HG03103 (cell line): ENCODE measurements around the gene ILF3.
"Not testable (repeated sequence)": the region's sequence is repeated elsewhere in the genome, so short reads cannot be mapped to it uniquely, and the experiment has no call there.

Experiments used
- ATAC-seq: cut with Tn5 transposase; IDR thresholded peaks from one replicate; pipeline ENCODE4 v1.9.1; 2021; ENCODE audit warnings: low read depth; ENCODE audit not compliant: unreplicated experiment

The ILF3 gene

GRCh38 chr19:10670876-10671804 lies 17.0 kb downstream of the ILF3 start:
- ATAC-seq: no peak

DNA sequence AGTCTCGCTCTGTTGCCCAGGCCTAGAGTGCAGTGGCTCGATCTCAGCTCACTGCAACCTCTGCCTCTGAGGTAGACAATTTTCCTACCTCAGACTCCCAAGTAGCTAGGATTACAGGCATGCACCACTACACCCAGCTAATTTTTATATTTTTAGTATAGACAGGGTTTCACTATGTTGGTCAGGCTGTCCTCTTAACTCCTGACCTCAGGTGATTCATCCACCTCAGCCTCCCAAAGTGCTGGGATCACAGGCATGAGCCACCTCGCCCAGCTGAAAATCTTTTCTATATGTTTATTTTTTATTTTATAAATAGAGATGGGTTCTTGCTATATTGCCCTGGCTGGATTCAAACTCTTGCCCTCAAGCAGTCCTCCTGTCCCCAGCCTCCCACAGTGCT lies 17.8 kb downstream of the ILF3 start:
- ATAC-seq: not testable (repeated sequence)

GRCh38 chr19:10675214-10675613 lies 21.1 kb downstream of the ILF3 start:
- not testable (repeated sequence) for ATAC-seq

- ATAC-seq: no peak
Observed at GRCh38 chr19:10677751-10678150, 23.6 kb downstream of the ILF3 start.

DNA sequence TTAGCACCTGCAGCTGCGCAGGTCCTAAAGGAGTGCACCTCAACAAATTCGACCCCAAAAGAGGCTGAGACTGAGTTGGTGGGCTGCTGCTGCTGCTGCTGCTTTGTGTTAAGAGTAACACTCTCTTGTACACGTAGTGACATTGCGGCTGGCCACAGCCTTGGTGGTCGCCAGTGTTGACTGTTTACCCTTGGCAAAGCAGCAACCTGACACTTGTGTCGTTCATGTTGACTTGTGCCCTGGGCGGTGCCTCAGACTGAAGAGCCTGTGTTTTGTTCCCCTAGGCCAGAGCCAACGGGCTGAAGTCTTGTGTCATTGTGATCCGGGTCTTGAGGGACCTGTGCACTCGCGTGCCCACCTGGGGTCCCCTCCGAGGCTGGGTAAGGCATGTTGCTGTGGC lies 24.7 kb downstream of the ILF3 start:
- ATAC-seq: no peak

DNA sequence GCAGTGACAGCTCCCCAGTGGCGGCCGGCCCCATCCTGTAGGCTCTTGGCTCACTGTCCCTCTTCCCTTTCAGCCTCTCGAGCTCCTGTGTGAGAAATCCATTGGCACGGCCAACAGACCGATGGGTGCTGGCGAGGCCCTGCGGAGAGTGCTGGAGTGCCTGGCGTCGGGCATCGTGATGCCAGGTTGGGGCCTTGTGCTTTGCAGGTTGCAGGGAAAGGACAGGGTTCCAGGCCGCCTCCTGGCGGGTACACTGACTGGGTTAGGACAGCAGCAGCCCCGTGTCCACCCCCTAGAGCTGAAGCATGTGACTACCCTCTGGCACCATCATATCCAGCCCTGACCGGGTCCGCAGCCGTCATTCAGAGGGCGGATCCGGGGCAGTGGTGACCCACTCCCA lies 25.6 kb downstream of the ILF3 start:
- no peak for ATAC-seq

DNA sequence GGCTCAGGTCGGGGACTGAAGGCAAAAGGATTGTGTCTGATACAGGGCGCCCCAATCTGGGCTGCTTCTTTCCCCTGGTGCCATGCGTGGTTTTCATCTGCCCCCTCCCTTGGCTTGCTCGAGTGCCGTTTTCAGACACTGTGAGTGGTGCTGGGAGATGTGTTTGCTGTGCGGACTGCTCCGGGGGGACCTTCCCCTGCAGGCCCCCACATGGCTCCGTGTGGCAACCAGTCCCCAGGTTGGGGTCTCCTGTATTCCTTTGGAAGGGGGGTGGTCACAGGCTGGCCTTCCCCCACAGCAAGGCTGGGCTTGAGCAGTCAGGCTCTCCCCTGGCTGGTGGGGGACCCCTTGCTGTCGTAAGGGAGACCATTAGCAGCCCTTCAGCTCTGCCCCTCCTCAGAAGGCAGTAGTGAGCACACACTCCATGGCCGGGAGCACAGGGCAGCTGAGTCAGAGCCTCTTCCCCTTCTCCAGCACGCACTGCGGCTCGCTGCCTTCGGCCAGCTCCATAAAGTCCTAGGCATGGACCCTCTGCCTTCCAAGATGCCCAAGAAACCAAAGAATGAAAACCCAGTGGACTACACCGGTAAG lies 26.5 kb downstream of the ILF3 start:
- ATAC-seq: no peak

GRCh38 chr19:10681658-10682057 lies 27.5 kb downstream of the ILF3 start:
- no peak for ATAC-seq

DNA sequence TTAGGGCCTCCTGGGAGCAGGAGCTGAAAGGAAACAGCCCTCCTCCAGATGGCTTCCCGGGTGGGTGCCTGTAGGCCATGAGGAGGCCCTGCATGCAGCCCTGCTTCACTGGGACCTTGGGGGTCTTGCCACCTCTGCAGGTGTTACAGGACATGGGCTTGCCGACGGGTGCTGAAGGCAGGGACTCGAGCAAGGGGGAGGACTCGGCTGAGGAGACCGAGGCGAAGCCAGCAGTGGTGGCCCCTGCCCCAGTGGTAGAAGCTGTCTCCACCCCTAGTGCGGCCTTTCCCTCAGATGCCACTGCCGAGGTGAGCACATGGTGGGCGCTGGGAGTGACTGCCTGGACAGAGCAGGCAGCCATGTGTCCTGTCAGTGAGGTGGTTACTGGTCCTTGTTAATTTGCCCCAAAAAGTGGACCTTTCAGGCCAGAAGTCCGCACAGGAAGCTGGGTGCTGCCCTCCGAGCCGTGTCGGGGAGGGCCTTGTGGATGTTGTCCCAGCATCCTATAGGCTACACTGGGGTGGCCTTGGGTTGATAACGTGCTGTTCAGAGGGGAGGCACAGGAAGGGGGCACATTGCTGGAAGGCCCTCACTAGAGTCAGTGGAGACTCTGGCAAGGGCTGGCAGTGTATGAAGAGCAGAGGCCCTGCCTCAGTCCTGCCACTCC lies 28.4 kb downstream of the ILF3 start:
- no peak for ATAC-seq

DNA sequence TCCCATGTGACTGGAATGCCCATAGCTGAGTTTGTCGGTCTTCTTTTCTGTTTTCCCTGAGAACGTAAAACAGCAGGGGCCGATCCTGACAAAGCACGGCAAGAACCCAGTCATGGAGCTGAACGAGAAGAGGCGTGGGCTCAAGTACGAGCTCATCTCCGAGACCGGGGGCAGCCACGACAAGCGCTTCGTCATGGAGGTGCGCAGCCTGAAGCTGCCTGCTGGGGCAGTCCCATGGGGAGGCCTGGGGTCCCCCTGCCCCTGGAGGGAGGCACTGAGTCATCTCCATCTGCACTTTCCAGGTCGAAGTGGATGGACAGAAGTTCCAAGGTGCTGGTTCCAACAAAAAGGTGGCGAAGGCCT lies 28.9 kb downstream of the ILF3 start:
- ATAC-seq: no peak

GRCh38 chr19:10683582-10683981 lies 29.4 kb downstream of the ILF3 start:
- ATAC-seq: no peak

GRCh38 chr19:10685210-10685609 lies 31.1 kb downstream of the ILF3 start:
- no peak for ATAC-seq

- no peak for ATAC-seq
Observed at GRCh38 chr19:10686193-10686592, 32.0 kb downstream of the ILF3 start.

DNA sequence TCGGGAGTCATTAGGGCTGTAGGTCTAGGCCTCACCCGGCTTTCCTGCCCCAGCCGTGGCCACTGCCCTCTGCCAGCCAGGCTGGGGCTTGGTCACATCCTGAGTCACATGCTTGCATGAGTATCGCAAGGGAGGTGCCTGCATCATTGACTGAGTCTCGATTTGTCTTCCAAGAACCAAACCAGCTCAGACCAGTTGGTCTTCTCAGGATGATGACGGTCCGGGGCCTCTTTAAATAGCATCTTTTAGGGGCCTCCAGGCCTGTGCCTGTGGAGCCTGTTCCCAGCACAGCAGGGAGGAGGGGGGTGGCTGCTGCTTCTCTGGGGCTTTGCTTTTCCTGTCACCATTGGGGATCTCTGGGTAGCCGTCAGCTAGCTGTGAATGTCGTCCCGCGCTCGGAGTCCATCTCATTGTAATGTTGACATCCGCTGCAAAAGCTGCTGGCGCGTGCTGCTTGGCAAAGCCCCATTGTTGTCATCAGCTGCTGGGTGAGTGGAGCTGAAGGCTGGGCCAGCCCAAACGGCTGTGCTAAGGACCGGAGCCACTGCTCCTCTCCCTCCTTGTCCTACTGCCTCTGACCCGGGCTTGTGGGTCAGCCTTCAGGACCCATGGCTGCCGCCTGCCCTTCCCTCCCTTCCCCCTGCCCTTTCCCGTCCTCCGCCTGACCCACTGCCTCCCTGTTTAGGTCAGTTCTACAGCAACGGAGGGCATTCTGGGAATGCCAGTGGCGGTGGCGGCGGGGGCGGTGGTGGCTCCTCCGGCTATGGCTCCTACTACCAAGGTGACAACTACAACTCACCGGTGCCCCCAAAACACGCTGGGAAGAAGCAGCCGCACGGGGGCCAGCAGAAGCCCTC lies 32.7 kb downstream of the ILF3 start:
- ATAC-seq: no peak

- ATAC-seq: no peak
Observed at GRCh38 chr19:10687518-10688288, 33.6 kb downstream of the ILF3 start.

DNA sequence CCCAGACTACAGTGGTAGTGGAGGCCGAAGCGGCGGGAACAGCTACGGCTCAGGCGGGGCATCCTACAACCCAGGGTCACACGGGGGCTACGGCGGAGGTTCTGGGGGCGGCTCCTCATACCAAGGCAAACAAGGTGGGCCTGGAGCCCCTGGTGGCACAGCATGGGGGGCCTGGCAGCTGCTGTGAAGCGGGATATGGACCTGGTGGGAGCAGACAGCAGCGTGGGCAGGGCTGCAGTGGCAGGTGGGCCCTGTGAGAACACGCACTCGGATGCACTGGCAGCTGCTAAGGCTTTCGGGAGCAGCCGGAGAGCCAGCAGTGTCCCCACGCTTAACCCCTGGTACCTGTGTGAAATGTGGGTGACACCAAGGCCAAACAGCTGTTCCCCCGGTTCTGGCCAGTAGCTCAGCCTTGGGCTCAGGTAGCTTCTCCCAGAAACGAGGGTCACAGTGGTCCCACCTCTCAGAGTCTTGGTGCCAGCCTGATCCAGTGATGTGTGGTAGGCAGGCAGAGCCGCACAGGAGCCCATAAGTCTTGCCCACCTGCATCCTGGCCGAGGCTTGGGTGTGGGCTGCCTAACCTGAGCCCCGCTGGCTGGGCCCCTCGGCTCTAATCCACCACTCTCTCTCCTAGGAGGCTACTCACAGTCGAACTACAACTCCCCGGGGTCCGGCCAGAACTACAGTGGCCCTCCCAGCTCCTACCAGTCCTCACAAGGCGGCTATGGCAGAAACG lies 34.6 kb downstream of the ILF3 start:
- no peak for ATAC-seq

GRCh38 chr19:10690341-10690781 lies 36.2 kb downstream of the ILF3 start:
- no peak for ATAC-seq

DNA sequence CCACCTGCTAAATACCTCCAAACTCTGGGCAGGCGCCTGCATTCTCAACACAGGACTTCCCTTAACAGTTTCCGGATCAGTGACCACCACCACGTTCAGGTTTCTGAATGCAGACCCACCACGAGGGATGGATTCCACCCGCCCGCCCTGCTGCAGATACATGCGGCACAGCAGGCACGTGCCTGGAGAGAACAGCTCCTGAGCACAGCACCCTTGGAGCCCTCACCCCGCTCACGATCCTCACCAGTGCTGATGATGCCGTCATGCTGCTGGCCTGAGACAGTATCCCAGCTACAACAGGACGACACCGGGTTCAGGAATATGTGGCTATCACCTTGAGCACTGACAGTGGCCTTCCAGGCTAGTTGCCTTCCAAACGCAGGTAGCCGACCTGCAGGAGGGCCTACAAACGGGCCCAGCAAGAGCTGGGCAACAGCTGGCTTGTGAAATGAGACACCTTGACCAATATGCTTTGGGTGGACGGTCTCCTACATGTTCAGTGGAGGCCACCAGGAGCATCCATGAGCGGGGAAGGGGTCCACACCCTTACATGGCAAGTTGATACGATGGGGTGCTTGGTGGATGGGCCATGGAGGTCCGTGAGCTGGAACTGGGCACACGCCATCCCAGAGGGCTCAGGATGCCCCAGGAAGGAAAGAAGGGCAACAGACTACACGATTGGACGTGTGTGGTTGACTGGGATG lies 37.2 kb downstream of the ILF3 start:
- ATAC-seq: no peak

DNA sequence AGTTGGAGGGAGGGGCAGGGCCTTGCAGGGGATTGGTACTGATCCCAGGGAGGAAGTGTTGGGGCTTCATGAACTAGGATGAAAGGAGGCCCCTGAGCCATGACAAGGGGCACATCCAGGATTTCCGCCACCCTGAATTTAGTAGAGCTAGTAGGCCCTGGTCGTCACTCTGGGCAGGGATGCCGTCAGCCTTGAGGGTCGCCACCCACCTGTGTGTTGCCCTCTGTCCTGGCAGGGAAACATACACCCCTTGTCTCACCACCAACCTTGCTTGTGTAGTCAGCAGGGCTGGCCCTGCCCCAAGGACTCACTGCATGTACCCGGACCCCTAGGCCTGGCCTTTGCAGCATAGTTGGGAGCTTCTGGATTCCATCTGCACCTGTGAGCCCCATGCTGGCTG lies 37.7 kb downstream of the ILF3 start:
- no peak for ATAC-seq
